NT2/D1 (cell line): Measurements from ENCODE around the gene KIF13A.
"Not testable (repeated sequence)": the region's sequence is repeated elsewhere in the genome, so short reads cannot be mapped to it uniquely, and the experiment has no call there.

Experiments used
- DNase-seq: peaks from one replicate; pipeline ENCODE4 v3.0.0-alpha.2; 2011; ENCODE audit warnings: low read depth, low spot score
- H3K27me3 ChIP-seq: 2 replicates; pipeline ENCODE4 v1.6.0; 2011; ENCODE audit warnings: mild to moderate bottlenecking; ENCODE audit not compliant: insufficient read length, insufficient read depth
- H3K36me3 ChIP-seq: 2 replicates; pipeline ENCODE4 v1.6.1; 2011; ENCODE audit warnings: mild to moderate bottlenecking, low read length, mixed read lengths; ENCODE audit not compliant: insufficient read depth, insufficient read length
- H3K4me1 ChIP-seq: 2 replicates; pipeline ENCODE4 v1.5.1; 2011; ENCODE audit not compliant: insufficient read depth, insufficient read length
- H3K4me3 ChIP-seq: 2 replicates; pipeline ENCODE4 v1.5.1; 2011; ENCODE audit warnings: low read depth; ENCODE audit not compliant: insufficient read length
- H3K9ac ChIP-seq: 2 replicates; pipeline ENCODE4 v1.6.0; 2011; ENCODE audit warnings: low read depth; ENCODE audit not compliant: insufficient read length
- H3K9me3 ChIP-seq: 2 replicates; pipeline ENCODE4 v1.5.1; 2011; ENCODE audit warnings: mild to moderate bottlenecking, low read length; ENCODE audit not compliant: insufficient read depth
- SUZ12 ChIP-seq: IDR thresholded peaks from 2 replicates; pipeline ENCODE4 v1.6.1; 2011; ENCODE audit not compliant: insufficient read length, insufficient read depth; ENCODE audit errors: extremely low read depth
- YY1 ChIP-seq: IDR thresholded peaks from 2 replicates; pipeline ENCODE4 v1.6.1; 2011; ENCODE audit not compliant: insufficient read length, insufficient read depth
- ZNF274 ChIP-seq: IDR thresholded peaks from 2 replicates; pipeline ENCODE4 v1.6.1; 2011; ENCODE audit warnings: mild to moderate bottlenecking, low read depth, low read length

The KIF13A gene

GRCh38 chr6:17865798-17866725 is 121.4 kb downstream of the KIF13A start:
- no peak for DNase-seq
- H3K36me3 ChIP-seq = no peaks in the 10 kb centered on the region

DNA sequence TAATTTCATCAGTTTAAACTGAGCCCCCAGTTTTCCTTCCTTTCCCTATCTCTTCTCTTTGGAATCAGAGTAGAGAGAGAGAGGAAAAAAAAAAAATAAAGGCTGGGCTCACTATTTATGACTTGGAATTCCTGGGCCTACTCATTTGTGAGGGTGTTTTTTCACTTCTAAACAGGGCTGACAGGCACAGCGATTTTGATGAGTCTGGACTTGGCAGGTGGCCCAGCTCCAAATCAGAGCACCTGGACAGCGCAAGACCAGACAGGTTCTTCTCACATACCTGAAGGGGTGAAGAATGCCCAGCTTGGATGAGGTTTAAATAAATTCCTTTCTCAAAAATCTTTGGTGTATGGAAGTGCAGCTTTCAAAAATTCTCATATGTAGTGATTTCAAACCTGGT is 122.2 kb downstream of the KIF13A start:
- Histone ChIP-seq H3K4me1 (no peaks in the 10 kb centered on the region), H3K36me3 (no peaks in the 10 kb centered on the region), H3K4me3 (no peak overlapping the region), H3K27me3 (no peaks in the 10 kb centered on the region), H3K9me3 (no peaks in the 10 kb centered on the region), H3K9ac (no peak overlapping the region)
- DNase-seq = no peak
- no peak for TF ChIP-seq ZNF274

More at GRCh38 chr6:17865798-17866725, 121.4 kb downstream of the KIF13A start:
- no peaks in the 10 kb centered on the region for H3K9me3 ChIP-seq
- H3K27me3 ChIP-seq = no peaks in the 10 kb centered on the region
- H3K9ac ChIP-seq = no peak overlapping the region
- no peaks in the 10 kb centered on the region for H3K4me1 ChIP-seq
- no peak overlapping the region for H3K4me3 ChIP-seq
- no peak for TF ChIP-seq YY1
- no peak for TF ChIP-seq SUZ12
- no peak for TF ChIP-seq ZNF274

DNA sequence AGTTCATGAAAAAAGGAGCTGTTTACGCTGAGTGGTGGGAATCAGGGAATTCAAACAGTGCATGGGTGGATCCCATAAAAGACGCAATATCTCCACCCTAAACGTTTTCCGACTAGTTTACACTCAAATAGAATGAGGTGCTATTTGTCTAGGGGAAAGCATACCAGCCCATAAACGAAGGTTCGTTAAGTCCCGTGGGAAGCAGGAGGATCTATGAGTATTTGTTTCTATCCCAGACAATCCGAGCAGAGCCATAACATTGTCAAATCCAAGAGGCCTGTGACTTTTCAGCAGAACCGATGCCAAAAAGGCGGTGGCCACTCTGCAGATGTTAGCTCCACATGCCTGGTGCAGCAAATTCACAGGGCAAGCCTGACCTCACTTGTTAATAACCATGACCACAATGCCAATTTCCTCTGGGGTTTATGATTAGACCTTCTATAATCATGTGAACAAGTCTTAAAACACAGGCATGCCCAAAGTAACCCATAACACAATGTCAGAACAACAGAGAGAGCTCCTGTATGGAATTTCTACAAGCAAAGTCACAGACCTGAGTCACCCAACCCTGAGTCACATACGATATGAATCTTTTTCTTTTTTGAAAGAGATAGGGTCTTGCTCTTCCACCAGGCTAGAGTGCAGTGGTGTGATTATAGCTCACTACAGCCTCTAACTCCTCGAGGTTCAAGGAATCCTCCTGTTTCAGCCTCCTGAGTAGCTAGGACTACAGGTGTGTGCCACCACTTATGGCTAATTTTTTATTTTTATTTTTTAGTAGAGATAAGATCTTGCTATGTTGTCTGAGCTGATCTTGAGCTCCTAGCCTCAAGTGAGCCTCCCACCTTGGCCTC is 123.3 kb downstream of the KIF13A start:
- TF ChIP-seq ZNF274 = no peak
- no peak for TF ChIP-seq YY1
- TF ChIP-seq SUZ12 = no peak
- Histone ChIP-seq H3K27me3 (no peaks in the 10 kb centered on the region), H3K9me3 (no peaks in the 10 kb centered on the region), H3K36me3 (no peaks in the 10 kb centered on the region), H3K4me3 (no peak overlapping the region), H3K4me1 (no peaks in the 10 kb centered on the region), H3K9ac (no peak overlapping the region)
- no peak for DNase-seq

DNA sequence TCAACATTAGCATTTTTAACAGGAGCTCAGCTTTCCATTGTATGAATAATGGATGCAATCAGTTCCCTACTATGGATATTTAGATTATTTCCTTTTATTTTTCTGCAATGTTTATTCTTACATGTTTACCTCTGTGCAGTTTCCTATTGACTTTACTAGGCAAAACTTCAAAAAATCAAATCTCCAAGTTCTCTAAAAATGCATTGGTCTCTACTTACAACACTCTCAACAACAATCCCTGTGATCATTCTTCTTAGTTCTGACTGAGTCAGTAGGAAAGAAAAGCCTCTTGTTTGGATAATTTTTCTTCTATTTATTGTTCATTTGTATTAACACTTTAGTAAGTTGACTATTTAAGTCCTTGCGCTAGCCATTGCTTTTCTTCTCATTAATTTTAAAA is 126.1 kb downstream of the KIF13A start:
- no peak for DNase-seq
- no peaks in the 10 kb centered on the region for H3K27me3 ChIP-seq
- no peak overlapping the region for H3K4me3 ChIP-seq
- no peaks in the 10 kb centered on the region for H3K36me3 ChIP-seq
- H3K4me1 ChIP-seq = no peaks in the 10 kb centered on the region
- TF ChIP-seq YY1 = no peak
- no peak for TF ChIP-seq SUZ12
- no peak for TF ChIP-seq ZNF274
- no peak overlapping the region for H3K9ac ChIP-seq
- H3K9me3 ChIP-seq = no peaks in the 10 kb centered on the region

DNA sequence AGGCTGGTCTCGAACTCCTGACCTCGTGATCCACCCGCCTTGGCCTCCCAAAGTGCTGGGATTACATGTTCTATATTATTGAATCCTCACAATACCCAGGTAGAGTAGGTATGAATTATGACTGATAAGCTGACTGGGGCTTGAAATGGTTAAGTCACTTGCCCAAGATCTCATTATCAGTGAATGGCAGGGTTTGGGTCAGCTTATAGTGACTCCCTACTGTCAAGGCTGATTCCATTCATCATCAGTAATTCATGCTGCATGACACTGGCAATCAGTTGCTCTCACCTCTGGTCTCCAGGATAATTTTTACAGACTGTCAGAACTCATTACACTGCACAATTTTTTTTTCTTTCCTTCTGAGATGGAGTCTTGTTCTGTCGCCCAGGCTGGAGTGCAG is 127.6 kb downstream of the KIF13A start:
- no peak for TF ChIP-seq SUZ12
- TF ChIP-seq YY1 = no peak
- H3K4me1 ChIP-seq = no peaks in the 10 kb centered on the region
- H3K27me3 ChIP-seq = no peaks in the 10 kb centered on the region
- H3K36me3 ChIP-seq = peaks cover 5% of the 10 kb centered on the region
- H3K9me3 ChIP-seq = no peaks in the 10 kb centered on the region
- DNase-seq = no peak
- H3K4me3 ChIP-seq = no peak overlapping the region
- H3K9ac ChIP-seq = no peak overlapping the region

DNA sequence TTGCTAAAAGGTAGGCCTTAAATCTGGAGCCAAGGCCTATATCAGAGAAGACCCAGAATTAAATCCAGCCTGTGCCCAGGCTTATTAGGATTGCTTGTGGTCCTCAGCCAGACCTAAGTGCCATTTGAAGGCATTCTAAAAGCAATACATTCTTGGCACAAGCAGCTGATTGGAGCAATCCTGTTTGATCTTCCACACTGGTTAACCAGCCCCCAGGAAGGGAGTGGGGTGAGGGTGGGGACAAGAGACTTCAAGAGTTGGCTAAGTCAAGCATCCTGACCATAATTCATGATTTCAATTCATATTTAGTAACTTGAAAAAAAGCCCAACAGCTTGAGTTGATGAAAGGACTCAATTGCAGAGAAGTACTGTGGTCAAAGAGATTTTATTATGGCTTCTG is 128.9 kb downstream of the KIF13A start:
- peaks cover 5% of the 10 kb centered on the region for H3K36me3 ChIP-seq
- no peaks in the 10 kb centered on the region for H3K4me1 ChIP-seq
- no peak overlapping the region for H3K9ac ChIP-seq
- DNase-seq = no peak
- H3K4me3 ChIP-seq = no peak overlapping the region
- TF ChIP-seq SUZ12 (no peak), YY1 (no peak), ZNF274 (no peak)
- no peaks in the 10 kb centered on the region for H3K9me3 ChIP-seq
- H3K27me3 ChIP-seq = no peaks in the 10 kb centered on the region

- H3K9ac ChIP-seq, H3K9me3 ChIP-seq, H3K4me1 ChIP-seq, H3K4me3 ChIP-seq, H3K36me3 ChIP-seq, H3K27me3 ChIP-seq, DNase-seq: not testable (repeated sequence)
Measured at GRCh38 chr6:17857188-17857587, 130.2 kb downstream of the KIF13A start.
